ENCODE data around the gene PCDHGA9. TPM values are rescaled to one million over a fixed set of nuclear protein-coding genes. Genes with fewer than 3 reads are reported as not detected.
"Not testable (repeated sequence)": the region's sequence is repeated elsewhere in the genome, so short reads cannot be mapped to it uniquely, and the experiment has no call there.

Gene PCDHGA9
- not detected in 2 replicates for total RNA-seq (2014; rRNA removed; shearing (Covaris generic))

DNA sequence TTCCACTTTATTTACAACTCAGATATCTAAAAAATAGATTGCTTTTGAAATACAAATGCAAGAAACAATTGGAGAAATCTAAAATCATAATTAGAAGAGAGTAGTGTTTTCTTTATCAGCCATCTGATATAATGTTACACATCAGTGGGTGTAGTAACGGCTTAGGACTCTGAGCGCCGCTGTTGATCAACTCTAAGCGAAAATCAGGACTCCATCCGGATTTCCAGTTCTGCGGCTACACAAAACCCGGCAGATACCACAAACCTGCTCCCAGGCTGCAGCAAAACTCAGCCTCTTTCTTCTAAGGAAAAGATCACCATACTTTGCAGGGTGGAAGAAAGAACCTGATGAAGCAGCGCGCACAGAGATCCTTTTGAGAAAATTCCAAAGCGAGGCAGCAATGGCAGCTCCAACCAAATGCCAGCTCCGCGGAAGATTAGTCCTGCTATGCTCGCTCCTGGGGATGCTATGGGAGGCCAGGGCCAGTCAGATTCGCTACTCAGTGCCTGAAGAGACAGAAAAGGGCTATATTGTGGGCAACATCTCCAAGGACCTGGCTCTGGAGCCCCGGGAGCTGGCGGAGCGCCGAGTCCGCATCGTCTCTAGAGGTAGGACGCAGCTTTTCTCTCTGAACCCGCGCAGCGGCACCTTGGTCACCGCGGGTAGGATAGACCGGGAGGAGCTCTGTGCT, at the start of gene PCDHGA9:
Gene PCDHGA9 (plus strand): TSS at position 226 of the 691 bp plus-strand sequence. CDS start 175 bp downstream, at position 401.
- in situ Hi-C loops (cut with HindIII; ENCODE audit: low sequenced_read_pairs) = no loop called here
- peak; percentile 37 for DNase-seq (ENCODE audit: low spot score)

DNA sequence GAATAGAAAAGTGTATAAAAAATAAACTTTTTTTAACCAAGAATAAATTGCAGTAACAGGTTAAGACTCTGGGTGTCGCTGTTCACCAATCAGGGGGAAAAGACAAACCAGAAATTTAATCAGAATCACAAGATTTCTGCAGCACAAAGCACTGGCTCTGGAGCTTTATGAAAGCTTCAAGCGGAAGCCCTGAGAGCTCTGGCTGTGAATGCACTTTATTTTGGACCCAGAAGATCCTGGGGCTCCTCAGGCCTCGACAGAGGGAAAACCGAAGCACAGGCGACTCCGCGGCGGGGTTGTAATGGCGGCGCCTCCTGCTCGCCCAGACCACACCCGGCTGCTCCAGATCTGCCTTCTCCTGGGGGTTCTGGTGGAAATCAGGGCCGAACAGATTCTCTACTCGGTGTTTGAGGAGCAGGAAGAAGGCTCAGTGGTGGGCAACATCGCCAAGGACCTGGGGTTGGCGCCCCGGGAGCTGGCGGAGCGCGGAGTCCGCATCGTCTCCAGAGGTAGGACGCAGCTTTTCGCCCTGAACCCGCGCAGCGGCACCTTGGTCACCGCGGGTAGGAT, 47.6 kb upstream of the PCDHGA9 start, which contains the start of gene PCDHGA4:
Gene PCDHGA4 (plus strand): TSS at position 122 of the 570 bp plus-strand sequence. CDS start 87 bp downstream, at position 209.
- no peak for DNase-seq (ENCODE audit: low spot score)
- in situ Hi-C loops (cut with HindIII; ENCODE audit: low sequenced_read_pairs) = no loop called here

DNA sequence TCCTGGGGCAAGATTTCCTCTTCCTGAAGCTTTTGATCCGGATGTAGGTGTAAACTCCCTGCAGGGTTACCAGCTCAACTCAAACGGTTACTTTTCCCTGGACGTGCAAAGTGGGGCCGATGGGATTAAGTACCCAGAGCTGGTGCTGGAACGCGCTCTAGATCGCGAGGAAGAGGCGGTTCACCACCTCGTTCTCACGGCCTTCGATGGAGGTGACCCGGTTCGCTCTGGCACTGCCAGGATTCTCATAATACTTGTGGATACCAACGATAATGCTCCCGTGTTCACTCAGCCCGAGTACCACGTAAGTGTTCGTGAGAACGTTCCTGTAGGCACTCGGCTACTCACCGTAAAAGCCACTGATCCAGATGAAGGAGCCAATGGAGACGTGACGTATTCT, 46.9 kb upstream of the PCDHGA9 start:
- in situ Hi-C loops (cut with HindIII; ENCODE audit: low sequenced_read_pairs) = no loop called here
- DNase-seq (ENCODE audit: low spot score) = no peak

DNA sequence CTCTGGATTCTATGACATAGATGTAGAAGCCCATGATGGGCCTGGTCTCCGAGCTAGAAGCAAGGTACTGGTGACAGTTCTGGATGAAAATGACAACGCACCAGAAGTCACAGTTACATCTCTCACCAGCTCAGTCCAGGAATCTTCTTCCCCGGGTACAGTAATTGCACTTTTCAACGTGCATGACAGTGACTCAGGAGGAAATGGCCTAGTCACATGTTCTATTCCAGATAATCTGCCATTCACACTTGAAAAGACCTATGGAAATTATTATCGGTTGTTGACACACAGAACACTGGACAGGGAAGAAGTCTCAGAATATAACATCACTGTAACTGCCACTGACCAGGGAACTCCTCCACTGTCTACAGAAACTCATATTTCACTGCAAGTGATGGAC, 46.4 kb upstream of the PCDHGA9 start:
- DNase-seq (ENCODE audit: low spot score) = no peak
- in situ Hi-C loops (cut with HindIII; ENCODE audit: low sequenced_read_pairs) = no loop called here

DNA sequence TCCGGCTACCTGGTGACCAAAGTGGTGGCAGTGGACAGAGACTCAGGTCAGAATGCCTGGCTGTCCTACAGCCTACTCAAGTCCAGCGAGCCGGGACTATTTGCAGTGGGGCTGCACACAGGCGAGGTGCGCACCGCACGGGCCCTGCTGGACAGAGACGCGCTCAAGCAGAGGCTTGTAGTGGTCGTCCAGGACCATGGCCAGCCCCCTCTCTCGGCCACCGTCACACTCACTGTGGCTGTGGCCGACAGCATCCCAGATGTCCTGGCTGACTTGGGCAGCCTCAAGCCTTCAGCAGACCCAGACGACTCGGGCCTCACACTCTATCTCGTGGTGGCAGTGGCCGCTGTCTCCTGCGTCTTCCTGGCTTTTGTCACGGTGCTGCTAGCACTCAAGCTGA, 45.6 kb upstream of the PCDHGA9 start:
- in situ Hi-C loops (cut with HindIII; ENCODE audit: low sequenced_read_pairs) = no loop called here
- DNase-seq (ENCODE audit: low spot score) = no peak

DNA sequence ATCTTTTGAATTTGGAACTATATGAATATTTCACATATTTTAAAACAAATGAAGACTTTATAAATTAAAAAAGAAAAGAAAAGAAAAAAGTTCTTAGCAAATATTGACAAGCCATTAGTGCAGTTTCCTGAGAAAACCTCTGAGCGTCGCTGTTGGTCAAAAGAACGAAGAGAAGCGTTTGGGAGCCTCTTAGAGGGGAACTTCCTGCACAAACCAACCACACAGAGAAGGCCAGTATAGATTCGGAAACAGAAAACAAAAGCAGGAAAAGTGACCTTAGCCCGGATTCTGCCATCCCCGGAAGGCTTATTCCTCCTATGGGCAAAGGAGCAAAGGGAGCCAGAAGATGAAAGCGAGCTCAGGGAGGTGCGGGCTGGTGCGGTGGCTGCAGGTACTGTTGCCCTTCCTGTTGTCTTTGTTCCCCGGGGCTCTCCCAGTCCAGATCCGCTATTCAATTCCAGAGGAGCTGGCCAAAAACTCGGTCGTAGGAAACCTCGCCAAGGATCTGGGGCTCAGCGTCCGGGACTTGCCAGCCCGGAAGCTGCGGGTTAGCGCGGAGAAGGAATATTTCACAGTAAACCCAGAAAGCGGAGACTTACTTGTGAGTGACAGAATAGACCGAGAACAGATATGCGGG, 42.7 kb upstream of the PCDHGA9 start, which contains the start of gene PCDHGB2:
Gene PCDHGB2 (plus strand): TSS at position 205 of the 637 bp plus-strand sequence. CDS start 142 bp downstream, at position 347.
- in situ Hi-C loops (cut with HindIII; ENCODE audit: low sequenced_read_pairs) = no loop called here
- DNase-seq (ENCODE audit: low spot score) = peak; percentile 32

DNA sequence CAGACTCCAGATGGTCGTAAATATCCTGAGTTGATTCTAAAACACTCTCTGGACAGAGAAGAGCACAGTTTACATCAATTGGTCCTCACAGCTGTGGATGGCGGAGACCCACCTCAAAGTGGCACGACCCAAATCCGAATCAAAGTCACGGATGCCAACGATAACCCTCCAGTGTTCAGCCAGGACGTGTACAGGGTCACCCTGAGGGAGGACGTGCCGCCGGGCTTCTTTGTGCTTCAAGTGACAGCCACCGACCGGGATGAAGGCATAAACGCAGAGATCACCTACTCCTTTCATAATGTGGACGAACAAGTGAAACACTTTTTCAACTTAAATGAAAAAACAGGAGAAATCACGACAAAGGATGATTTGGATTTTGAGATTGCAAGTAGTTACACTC, 41.9 kb upstream of the PCDHGA9 start:
- DNase-seq (ENCODE audit: low spot score) = no peak
- in situ Hi-C loops (cut with HindIII; ENCODE audit: low sequenced_read_pairs) = no loop called here

DNA sequence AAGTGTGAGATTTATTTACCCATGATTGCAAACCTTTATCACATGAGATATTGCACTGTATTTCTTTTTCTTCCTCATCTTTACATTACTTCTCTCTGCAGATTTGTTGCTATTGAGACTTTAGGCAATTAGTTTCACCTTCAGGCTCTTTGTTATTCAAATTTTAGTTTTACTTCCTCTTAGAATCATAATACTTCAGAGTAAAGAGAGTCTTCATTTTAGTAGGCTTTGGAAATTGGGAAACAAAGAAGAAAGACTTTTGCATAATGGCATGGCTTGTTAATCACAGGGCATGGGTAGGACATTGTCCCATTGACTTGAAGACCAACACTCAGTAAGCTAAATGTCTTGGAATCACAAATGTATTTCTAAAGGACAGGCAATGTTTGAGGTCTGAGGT, 39.9 kb upstream of the PCDHGA9 start:
- in situ Hi-C loops (cut with HindIII; ENCODE audit: low sequenced_read_pairs) = no loop called here
- no peak for DNase-seq (ENCODE audit: low spot score)

DNA sequence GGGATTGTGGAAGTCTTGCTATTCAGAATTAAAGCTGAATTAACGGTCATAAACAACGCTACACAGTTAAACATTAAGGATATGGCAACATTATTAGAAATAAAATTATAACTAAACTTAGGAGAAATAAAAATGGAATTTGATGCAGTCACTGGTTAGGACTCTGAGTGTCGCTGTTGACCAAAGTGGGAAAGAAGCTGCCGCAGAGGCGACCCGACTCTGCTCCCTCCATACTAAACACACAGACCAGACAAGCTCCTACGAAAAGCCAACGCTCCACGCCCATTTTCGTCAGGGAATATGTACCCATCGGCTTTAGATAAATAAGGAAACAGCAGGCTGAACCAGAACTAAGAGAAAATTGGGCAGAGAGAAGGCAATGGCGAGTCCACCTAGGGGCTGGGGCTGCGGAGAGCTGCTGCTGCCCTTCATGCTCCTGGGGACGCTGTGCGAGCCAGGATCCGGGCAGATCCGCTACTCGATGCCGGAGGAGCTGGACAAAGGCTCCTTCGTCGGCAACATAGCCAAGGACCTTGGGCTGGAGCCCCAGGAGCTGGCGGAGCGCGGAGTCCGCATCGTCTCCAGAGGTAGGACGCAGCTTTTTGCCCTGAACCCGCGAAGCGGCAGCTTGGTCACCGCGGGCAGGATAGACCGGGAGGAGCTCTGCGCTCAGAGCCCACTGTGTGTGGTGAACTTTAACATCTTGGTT, 38.5 kb upstream of the PCDHGA9 start, which contains the start of gene PCDHGA5:
Gene PCDHGA5 (plus strand): TSS at position 211 of the 709 bp plus-strand sequence. CDS start 169 bp downstream, at position 380.
- in situ Hi-C loops (cut with HindIII; ENCODE audit: low sequenced_read_pairs) = no loop called here
- DNase-seq (ENCODE audit: low spot score) = peak; percentile 25

DNA sequence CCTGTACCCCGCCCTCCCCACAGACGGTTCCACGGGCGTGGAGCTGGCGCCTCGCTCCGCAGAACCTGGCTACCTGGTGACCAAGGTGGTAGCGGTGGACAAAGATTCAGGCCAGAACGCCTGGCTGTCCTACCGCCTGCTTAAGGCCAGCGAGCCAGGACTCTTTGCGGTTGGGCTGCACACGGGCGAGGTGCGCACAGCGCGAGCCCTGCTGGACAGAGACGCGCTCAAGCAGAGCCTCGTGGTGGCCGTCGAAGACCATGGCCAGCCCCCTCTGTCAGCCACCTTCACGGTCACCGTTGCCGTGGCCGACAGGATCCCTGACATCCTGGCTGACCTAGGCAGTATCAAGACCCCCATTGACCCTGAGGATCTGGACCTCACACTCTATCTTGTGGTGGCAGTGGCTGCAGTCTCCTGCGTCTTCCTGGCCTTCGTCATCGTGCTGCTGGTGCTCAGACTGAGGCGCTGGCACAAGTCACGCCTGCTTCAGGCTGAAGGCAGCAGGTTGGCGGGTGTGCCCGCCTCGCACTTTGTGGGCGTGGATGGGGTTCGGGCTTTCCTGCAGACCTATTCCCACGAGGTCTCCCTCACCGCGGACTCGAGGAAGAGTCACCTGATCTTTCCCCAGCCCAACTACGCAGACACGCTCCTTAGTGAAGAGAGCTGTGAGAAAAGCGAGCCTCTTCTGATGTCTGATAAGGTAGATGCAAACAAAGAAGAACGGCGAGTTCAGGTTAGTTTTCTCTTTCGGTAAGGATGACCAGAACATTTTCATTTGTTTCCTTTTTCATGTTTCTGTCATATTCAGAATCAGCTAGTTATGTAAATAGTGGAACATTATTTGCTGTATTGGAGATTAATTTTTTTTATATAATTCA, 36.3 kb upstream of the PCDHGA9 start:
- in situ Hi-C loops (cut with HindIII; ENCODE audit: low sequenced_read_pairs) = no loop called here
- no peak for DNase-seq (ENCODE audit: low spot score)

DNA sequence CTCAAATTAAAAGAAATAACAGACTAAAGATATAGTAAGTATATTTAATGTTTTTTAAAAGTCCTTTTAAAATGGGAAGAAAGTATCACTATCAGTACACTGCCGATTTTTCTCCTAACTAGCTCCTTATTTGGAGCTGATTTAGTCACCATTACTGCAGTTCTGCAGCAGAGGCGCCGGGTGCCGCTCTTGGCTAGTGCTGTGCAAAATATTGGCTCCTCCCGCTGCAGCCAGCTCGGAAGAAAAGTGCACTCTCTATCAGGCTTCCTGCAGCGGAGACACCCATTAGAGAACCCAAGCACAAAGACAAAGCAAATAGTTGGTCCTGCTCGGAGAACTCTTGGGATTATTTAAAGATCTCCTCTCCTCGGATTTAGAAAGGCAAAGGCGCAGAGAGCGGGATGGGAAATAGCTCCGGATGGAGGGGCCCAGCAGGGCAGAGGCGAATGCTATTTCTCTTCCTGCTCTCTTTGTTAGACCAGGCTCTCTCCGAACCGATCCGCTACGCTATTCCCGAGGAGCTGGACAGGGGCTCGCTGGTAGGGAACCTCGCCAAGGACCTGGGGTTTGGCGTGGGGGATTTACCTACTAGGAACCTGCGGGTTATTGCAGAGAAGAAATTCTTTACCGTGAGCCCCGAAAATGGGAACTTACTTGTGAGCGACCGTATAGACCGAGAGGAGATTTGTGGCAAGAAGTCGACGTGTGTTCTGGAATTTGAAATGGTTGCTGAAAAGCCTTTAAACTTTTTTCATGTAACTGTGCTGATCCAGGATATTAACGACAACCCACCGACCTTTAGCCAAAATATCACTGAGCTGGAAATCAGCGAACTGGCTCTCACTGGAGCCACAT, 32.4 kb upstream of the PCDHGA9 start, which contains the start of gene PCDHGB3:
Gene PCDHGB3 (plus strand): TSS at position 249 of the 855 bp plus-strand sequence. CDS start 153 bp downstream, at position 402.
- in situ Hi-C loops (cut with HindIII; ENCODE audit: low sequenced_read_pairs) = no loop called here
- DNase-seq (ENCODE audit: low spot score) = no peak

DNA sequence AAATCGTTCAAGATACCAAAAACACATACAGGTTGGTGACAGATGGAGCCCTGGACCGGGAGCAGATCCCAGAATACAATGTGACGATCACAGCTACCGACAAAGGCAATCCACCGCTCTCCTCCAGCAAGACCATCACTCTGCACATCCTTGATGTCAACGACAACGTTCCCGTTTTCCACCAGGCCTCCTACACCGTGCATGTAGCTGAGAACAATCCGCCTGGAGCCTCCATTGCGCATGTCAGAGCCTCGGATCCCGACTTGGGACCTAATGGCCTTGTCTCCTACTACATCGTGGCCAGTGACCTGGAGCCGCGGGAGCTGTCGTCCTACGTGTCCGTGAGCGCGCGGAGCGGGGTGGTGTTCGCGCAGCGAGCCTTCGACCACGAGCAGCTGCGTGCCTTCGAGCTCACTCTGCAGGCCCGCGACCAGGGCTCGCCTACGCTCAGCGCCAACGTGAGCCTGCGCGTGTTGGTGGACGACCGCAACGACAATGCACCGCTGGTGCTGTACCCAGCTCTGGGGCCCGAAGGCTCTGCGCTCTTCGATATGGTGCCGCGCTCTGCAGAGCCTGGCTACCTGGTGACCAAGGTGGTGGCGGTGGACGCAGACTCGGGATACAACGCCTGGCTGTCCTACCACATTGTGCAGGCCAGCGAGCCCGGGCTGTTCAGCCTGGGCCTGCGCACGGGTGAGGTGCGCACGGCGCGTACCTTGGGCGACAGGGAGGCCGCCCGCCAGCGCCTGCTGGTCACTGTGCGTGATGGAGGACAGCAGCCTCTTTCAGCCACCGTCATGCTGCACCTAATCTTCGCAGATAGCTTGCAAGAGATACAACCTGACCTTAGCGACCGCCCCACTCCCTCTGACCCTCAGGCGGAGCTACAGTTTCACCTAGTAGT, 30.8 kb upstream of the PCDHGA9 start:
- in situ Hi-C loops (cut with HindIII; ENCODE audit: low sequenced_read_pairs) = no loop called here
- no peak for DNase-seq (ENCODE audit: low spot score)

DNA sequence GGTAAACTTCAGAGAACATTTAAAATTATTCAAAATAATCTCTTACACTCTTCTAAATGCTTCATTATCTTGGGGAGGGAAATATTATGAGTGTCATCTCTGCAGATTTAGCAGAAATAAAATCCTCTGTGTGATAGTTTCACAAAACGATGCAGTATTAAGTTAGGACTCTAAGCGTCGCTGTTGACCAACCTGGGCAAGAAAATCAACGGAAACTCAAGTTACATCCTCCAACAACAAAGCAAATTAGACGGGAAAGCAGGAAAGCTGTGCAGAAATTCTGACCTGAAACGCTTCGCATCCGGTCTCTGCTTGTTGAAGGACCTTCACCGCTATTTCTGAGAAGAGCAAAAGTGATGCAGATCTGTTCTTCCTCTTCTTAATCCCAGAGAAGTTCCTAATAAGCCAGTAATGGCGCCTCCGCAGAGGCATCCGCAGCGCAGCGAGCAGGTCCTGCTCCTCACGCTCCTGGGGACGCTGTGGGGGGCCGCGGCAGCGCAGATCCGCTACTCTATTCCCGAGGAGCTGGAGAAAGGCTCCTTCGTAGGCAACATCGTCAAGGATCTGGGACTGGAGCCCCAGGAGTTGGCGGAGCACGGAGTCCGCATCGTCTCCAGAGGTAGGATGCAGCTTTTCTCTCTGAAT, 28.8 kb upstream of the PCDHGA9 start, which contains the start of gene PCDHGA6:
Gene PCDHGA6 (plus strand): TSS at position 219 of the 645 bp plus-strand sequence. CDS start 193 bp downstream, at position 412.
- in situ Hi-C loops (cut with HindIII; ENCODE audit: low sequenced_read_pairs) = no loop called here
- peak; percentile 45 for DNase-seq (ENCODE audit: low spot score)

DNA sequence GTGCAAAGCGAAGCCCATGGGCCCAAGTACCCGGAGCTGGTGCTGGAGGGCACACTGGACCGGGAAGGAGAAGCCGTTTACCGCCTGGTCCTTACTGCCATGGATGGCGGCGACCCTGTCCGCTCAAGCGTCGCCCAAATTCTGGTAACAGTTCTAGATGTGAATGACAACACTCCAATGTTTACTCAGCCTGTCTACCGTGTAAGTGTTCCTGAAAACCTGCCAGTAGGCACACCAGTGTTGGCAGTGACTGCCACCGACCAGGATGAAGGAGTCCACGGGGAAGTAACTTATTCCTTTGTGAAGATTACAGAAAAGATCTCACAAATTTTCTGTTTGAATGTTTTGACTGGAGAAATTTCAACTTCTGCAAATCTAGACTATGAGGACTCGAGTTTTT, 28.0 kb upstream of the PCDHGA9 start:
- in situ Hi-C loops (cut with HindIII; ENCODE audit: low sequenced_read_pairs) = no loop called here
- DNase-seq (ENCODE audit: low spot score) = no peak

DNA sequence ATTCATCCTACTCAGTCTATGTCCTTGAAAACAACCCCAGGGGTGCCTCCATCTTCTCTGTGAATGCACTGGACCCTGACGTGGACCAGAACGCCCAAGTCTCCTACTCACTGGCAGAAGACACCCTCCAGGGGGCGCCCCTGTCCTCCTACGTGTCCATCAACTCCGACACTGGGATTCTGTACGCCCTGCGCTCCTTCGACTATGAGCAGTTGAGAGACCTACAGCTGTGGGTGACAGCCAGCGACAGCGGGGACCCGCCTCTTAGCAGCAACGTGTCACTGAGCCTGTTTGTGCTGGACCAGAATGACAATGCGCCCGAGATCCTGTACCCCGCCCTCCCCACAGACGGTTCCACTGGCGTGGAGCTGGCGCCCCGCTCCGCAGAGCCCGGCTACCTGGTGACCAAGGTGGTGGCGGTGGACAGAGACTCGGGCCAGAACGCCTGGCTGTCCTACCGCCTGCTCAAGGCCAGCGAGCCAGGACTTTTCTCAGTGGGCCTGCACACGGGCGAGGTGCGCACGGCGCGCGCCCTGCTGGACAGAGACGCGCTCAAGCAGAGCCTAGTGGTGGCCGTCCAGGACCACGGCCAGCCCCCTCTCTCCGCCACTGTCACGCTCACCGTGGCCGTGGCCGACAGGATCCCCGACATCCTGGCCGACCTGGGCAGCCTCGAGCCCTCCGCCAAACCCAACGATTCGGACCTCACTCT, 27.0 kb upstream of the PCDHGA9 start:
- in situ Hi-C loops (cut with HindIII; ENCODE audit: low sequenced_read_pairs); DNase-seq (ENCODE audit: low spot score): not testable (repeated sequence)
